Spleen (tissue), 7 donors: ENCODE data around the gene PDE6G.

Experiments
- CTCF ChIP-seq, 11 experiments: fragments of 200-600 bp in 7 of 11; fragments of 450-650 bp in 4 of 11; sonication (generic) in 4 of 11; IDR thresholded peaks in 8 of 11; conservative IDR thresholded peaks in 3 of 11; 1 replicate in 7 of 11; 2 replicates in 4 of 11; pipeline versions ENCODE4 v1.4.0 to v1.8.0; 2016 to 2021; ENCODE audit warnings: antibody characterized with exemption in 11 of 11, inconsistent platforms in 4 of 11, mild to moderate bottlenecking in 1 of 11
- POLR2AphosphoS5 ChIP-seq, 3 donors: sonication (generic); formaldehyde crosslinking; IDR thresholded peaks; one replicate each; pipeline ENCODE4 v1.5.1; 2017; ENCODE audit warnings: antibody characterized with exemption in 3 of 3
- donor health status: DM: no; HTN: no; CAD: no; lungs with moderate emphysema.
- donor health status: DM: no; HTN: no; CAD: no.
- donor health status: DM: no; HTN: no; CAD: no.

GRCh38 chr17:81686614-81687013 lies 30.3 kb upstream of the PDE6G start:
- TF ChIP-seq CTCF (IDR thresholded peaks at IDR 0.05 in 8 of 11, conservative IDR thresholded peaks at IDR 0.05 in 3 of 11), result no peak
- TF ChIP-seq POLR2AphosphoS5 (IDR thresholded peaks at IDR 0.05), result no peak
